HepG2 (cell line): ENCODE results near the gene DDX31. TPM values are rescaled to one million over a fixed set of nuclear protein-coding genes. Genes with fewer than 3 reads are reported as not detected.

ENCODE experiments used
- CBFB ChIP-seq: sonication (generic); formaldehyde crosslinking; IDR thresholded peaks from 2 replicates; pipeline ENCODE4 v1.4.0; 2020; ENCODE audit warnings: missing genetic modification reagents
- CEBPG ChIP-seq: IDR thresholded peaks from 2 replicates; pipeline ENCODE4 v1.6.1; 2016
- DRAP1 ChIP-seq: IDR thresholded peaks from 2 replicates; pipeline ENCODE4 v1.6.1; 2016; ENCODE audit warnings: missing genetic modification reagents, missing compliant biosample characterization
- E2F2 ChIP-seq: sonication (generic); formaldehyde crosslinking; IDR thresholded peaks from 2 replicates; pipeline ENCODE4 v1.4.0; 2020; ENCODE audit warnings: missing genetic modification reagents, borderline replicate concordance
- FIP1L1 ChIP-seq: fragments of 200-400 bp; formaldehyde crosslinking; IDR thresholded peaks from 2 replicates; pipeline ENCODE4 v1.6.1; 2018; ENCODE audit warnings: low read depth, mild to moderate bottlenecking, low read length, moderate library complexity, borderline replicate concordance; ENCODE audit not compliant: insufficient read depth
- HIVEP1 ChIP-seq: sonication (generic); formaldehyde crosslinking; IDR thresholded peaks from 2 replicates; pipeline ENCODE4 v1.4.0; 2020; ENCODE audit warnings: mild to moderate bottlenecking, missing genetic modification reagents
- KAT8 ChIP-seq: IDR thresholded peaks from 2 replicates; pipeline ENCODE4 v1.6.1; 2016; ENCODE audit warnings: missing genetic modification reagents, missing compliant biosample characterization
- LBX2 ChIP-seq: sonication (generic); formaldehyde crosslinking; IDR thresholded peaks from 2 replicates; pipeline ENCODE4 v1.5.0; 2020; ENCODE audit warnings: missing genetic modification reagents, mild to moderate bottlenecking, borderline replicate concordance
- NCOA1 ChIP-seq: sonication (generic); formaldehyde crosslinking; IDR thresholded peaks from 2 replicates; pipeline ENCODE4 v1.9.0; 2021; ENCODE audit warnings: missing genetic modification reagents
- NFRKB ChIP-seq: fragments of 450-650 bp; IDR thresholded peaks from 2 replicates; pipeline ENCODE4 v1.6.1; 2017
- PCBP2 ChIP-seq: fragments of 200-400 bp; formaldehyde crosslinking; optimal IDR thresholded peaks from 2 replicates; pipeline ENCODE3; 2018; ENCODE audit warnings: low read length, low read depth; ENCODE audit not compliant: poor library complexity, severe bottlenecking
- PHB2 ChIP-seq: fragments of 450-650 bp; IDR thresholded peaks from 2 replicates; pipeline ENCODE4 v1.6.1; 2018; ENCODE audit not compliant: partially characterized antibody
- STAT6 ChIP-seq: sonication (generic); formaldehyde crosslinking; IDR thresholded peaks from 2 replicates; pipeline ENCODE4 v1.4.0; 2020; ENCODE audit warnings: missing genetic modification reagents, mild to moderate bottlenecking, borderline replicate concordance
- TCF12 ChIP-seq, 2 experiments: fragments of 450-650 bp in 1 of 2; sonication (generic) in 1 of 2; formaldehyde crosslinking in 1 of 2; IDR thresholded peaks; 2 replicates each; pipeline versions ENCODE4 v1.6.1 to v1.8.0; 2017 to 2022; ENCODE audit warnings: antibody characterized with exemption in 1 of 2, mild to moderate bottlenecking in 1 of 2, missing genetic modification reagents in 1 of 2, moderate library complexity in 1 of 2
- ZBTB26 ChIP-seq: IDR thresholded peaks from 2 replicates; pipeline ENCODE4 v1.6.1; 2016; ENCODE audit warnings: missing compliant biosample characterization, missing genetic modification reagents, borderline replicate concordance
- ZFP37 ChIP-seq: sonication (generic); formaldehyde crosslinking; IDR thresholded peaks from 2 replicates; pipeline ENCODE4 v1.4.0; 2020; ENCODE audit warnings: missing genetic modification reagents, borderline replicate concordance
- ZHX1 ChIP-seq: sonication (generic); formaldehyde crosslinking; IDR thresholded peaks from 2 replicates; pipeline ENCODE4 v1.8.1; 2022; ENCODE audit warnings: low read depth, mild to moderate bottlenecking, missing genetic modification reagents
- ZNF747 ChIP-seq: sonication (generic); formaldehyde crosslinking; IDR thresholded peaks from 2 replicates; pipeline ENCODE4 v1.8.1; 2023; ENCODE audit warnings: missing genetic modification reagents, mild to moderate bottlenecking, borderline replicate concordance
- polyA plus RNA-seq, 8 experiments: library from polyadenylated mRNA; depleted of rRNA in 3 of 8; stranded (reverse) in 7 of 8; unstranded in 1 of 8; fragments of >200 nt; fragmentation: Illumina TruSeq in 4 of 8; extraction: Trizol in 4 of 8; gene quantifications; 2 replicates each; pipeline versions ENCODE4 v1.2.1 to v1.2.3, GENCODE V29; 2011 to 2016; ENCODE audit warnings: low read depth in 4 of 8, missing spikeins in 1 of 8, mixed read lengths in 1 of 8; ENCODE audit not compliant: insufficient read depth in 1 of 8
- total RNA-seq, 5 experiments: library from RNA; depleted of rRNA; stranded (reverse); fragments of >200 nt; fragmentation: Illumina TruSeq; extraction: Trizol; gene quantifications; 2 replicates each; pipeline ENCODE4 v1.2.3, GENCODE V29; 2016; ENCODE audit warnings: low read depth in 1 of 5

DDX31 gene
- total and polyA plus RNA-seq, 2 of the 13 experiments (the other 11 are each of a cell fraction or from before 2014, with no cell fraction given), result 11.4 to 16.3 TPM

GRCh38 chr9:132669698-132670456, at the start of gene DDX31 (continued):
- peak; percentile 92 for TF ChIP-seq ZNF747 (CRISPR knock-in tag)
- peak; percentile 87 for TF ChIP-seq STAT6
- TF ChIP-seq ZBTB26 (CRISPR knock-in tag), result peak; percentile 71
- TF ChIP-seq PHB2, result no peak
- TF ChIP-seq NFRKB, result no peak
- TF ChIP-seq CEBPG (CRISPR knock-in tag), result no peak
- TF ChIP-seq ZFP37 (CRISPR knock-in tag), result no peak
- no peak for TF ChIP-seq PCBP2
- peak; percentile 96 for TF ChIP-seq HIVEP1 (CRISPR knock-in tag)
- TF ChIP-seq FIP1L1, result 0 out of 2 replicates have a peak, but pooled peaks have one; percentile 26
- TF ChIP-seq DRAP1 (CRISPR knock-in tag), result peak; percentile 46
- TF ChIP-seq E2F2, result peak; percentile 75; the same call in 1 of the 2 replicates
- TF ChIP-seq KAT8, result peak; percentile 82; the same call in 1 of the 2 replicates
- TF ChIP-seq CBFB, result peak; percentile 83
- peak; percentile 90 for TF ChIP-seq ZHX1 (CRISPR knock-in tag)
- TF ChIP-seq TCF12 (IDR thresholded peaks at IDR 0.05), result no peak
- TF ChIP-seq TCF12 (CRISPR knock-in tag; IDR thresholded peaks at IDR 0.05), result peak; percentile 88
- TF ChIP-seq NCOA1 (CRISPR knock-in tag), result peak; percentile 91; the same call in 1 of the 2 replicates
- peak; percentile 68; the same call in 1 of the 2 replicates for TF ChIP-seq LBX2 (CRISPR knock-in tag)
